ENCODE results near the gene RSF1.

Gene RSF1

DNA sequence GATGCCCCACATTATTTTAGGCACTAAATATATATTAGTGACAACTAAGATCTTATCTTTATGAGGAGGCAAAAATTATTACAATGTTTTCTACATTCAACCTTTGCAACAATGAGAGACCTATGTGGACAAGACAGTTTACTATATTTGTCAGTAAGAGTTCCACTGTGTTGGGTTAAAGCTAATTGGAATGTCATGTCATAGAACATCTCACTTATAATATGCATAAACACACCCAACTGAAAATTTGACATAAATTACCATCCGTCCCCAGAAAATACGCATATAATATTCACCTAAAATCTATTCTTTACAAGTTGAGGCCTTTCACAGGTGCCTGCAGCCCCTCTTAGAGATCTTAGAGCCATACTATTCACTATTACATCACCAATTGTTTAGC, 84.0 kb downstream of the RSF1 start:
- Histone ChIP-seq H2BK120ac (ENCODE audit: low read depth, low read length) (no peak overlapping the region), H4K91ac (ENCODE audit: low read depth, low read length, poor library complexity) (no peak overlapping the region), H3K27me3 (ENCODE audit: control insufficient read depth in 3 of 3, insufficient read depth in 3 of 3, low read depth in 1 of 3, low read length in 3 of 3) (no peaks in the 10 kb centered on the region), H2BK12ac (ENCODE audit: low read length) (no peak overlapping the region), H2AFZ (ENCODE audit: low read length) (no peak overlapping the region), H4K8ac (ENCODE audit: low read depth, low read length) (no peak overlapping the region), H3K18ac (ENCODE audit: low read length) (no peak overlapping the region), H3K36me3 (replicated peaks in 1 of 2; ENCODE audit: control insufficient read depth in 2 of 2, insufficient read depth in 2 of 2, low read length in 2 of 2) (peaks cover 13 to 93% of the 10 kb centered on the region in 2 donors), H3K9me3 (replicated peaks in 1 of 2; ENCODE audit: control insufficient read depth in 2 of 2, insufficient read depth in 1 of 2, low read depth in 1 of 2, low read length in 2 of 2) (peaks cover 5 to 14% of the 10 kb centered on the region in 2 donors), H3K9ac (ENCODE audit: low read depth, low read length, poor library complexity) (no peak overlapping the region), H3K14ac (ENCODE audit: low read length) (no peak overlapping the region), H2BK15ac (ENCODE audit: low read length) (no peak overlapping the region), H3K27ac (replicated peaks; ENCODE audit: low read length) (no peak overlapping the region), H3K4ac (ENCODE audit: low read length) (no peak overlapping the region), H3K4me1 (ENCODE audit: control insufficient read depth in 2 of 2, insufficient read depth in 1 of 2, low read depth in 1 of 2, low read length in 2 of 2) (no peaks in the 10 kb centered on the region), H2AK5ac (ENCODE audit: low read depth, low read length) (no peak overlapping the region), H3K4me3 (ENCODE audit: low read length in 2 of 2) (no peak overlapping the region), H3K79me1 (ENCODE audit: low read depth, low read length) (no peaks in the 10 kb centered on the region), H3K4me2 (ENCODE audit: insufficient read depth, low read length, poor library complexity, severe bottlenecking) (no peak overlapping the region), H2BK5ac (ENCODE audit: low read length) (no peak overlapping the region), H3K23ac (ENCODE audit: low read depth, low read length, poor library complexity) (no peak overlapping the region)
- no peak for DNase-seq (ENCODE audit: low spot score)
- no CpG with 5 or more reads among the region's 2 CpGs for WGBS, 2 donors (ENCODE audit: extremely low coverage in 2 of 2, insufficient read length in 2 of 2, insufficient replicate concordance in 1 of 2)

DNA sequence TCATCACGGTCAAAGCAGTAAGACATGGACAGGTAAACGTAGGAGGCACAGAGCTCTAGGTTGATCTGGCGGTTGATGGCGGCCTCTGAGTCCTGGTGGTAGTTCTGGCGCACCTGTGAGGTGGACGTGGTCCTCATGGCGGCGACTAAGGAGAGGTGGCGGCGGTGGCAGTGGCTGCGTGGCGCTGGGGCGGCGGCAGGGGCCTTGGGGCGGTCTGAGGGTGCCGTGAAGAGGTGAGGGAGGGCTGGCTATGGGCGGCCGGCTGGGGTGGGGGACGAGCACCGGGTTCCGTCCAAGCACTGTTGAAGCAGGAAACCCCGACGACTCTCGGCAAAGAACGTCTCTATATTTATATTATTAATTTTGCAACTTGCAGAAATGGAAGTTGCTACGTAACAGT, 85.6 kb downstream of the RSF1 start:
- Histone ChIP-seq H3K79me1 (ENCODE audit: low read depth, low read length) (no peaks in the 10 kb centered on the region), H3K23ac (ENCODE audit: low read depth, low read length, poor library complexity) (no peak overlapping the region), H3K4me3 (ENCODE audit: low read length in 2 of 2) (no peak overlapping the region), H3K27ac (replicated peaks; ENCODE audit: low read length) (no peak overlapping the region), H4K91ac (ENCODE audit: low read depth, low read length, poor library complexity) (no peak overlapping the region), H3K4me2 (ENCODE audit: insufficient read depth, low read length, poor library complexity, severe bottlenecking) (no peak overlapping the region), H3K4ac (ENCODE audit: low read length) (no peak overlapping the region), H3K36me3 (replicated peaks in 1 of 2; ENCODE audit: control insufficient read depth in 2 of 2, insufficient read depth in 2 of 2, low read length in 2 of 2) (peaks cover 17 to 91% of the 10 kb centered on the region in 2 donors), H3K14ac (ENCODE audit: low read length) (no peak overlapping the region), H4K8ac (ENCODE audit: low read depth, low read length) (no peak overlapping the region), H2BK15ac (ENCODE audit: low read length) (no peak overlapping the region), H3K4me1 (ENCODE audit: control insufficient read depth in 2 of 2, insufficient read depth in 1 of 2, low read depth in 1 of 2, low read length in 2 of 2) (no peaks in the 10 kb centered on the region), H2AK5ac (ENCODE audit: low read depth, low read length) (no peak overlapping the region), H2AFZ (ENCODE audit: low read length) (no peak overlapping the region), H3K18ac (ENCODE audit: low read length) (no peak overlapping the region), H3K9ac (ENCODE audit: low read depth, low read length, poor library complexity) (no peak overlapping the region), H2BK120ac (ENCODE audit: low read depth, low read length) (no peak overlapping the region), H2BK12ac (ENCODE audit: low read length) (no peak overlapping the region), H2BK5ac (ENCODE audit: low read length) (no peak overlapping the region), H3K9me3 (replicated peaks in 1 of 2; ENCODE audit: control insufficient read depth in 2 of 2, insufficient read depth in 1 of 2, low read depth in 1 of 2, low read length in 2 of 2) (peaks cover 12 to 27% of the 10 kb centered on the region in 2 donors), H3K27me3 (ENCODE audit: control insufficient read depth in 3 of 3, insufficient read depth in 3 of 3, low read depth in 1 of 3, low read length in 3 of 3) (no peaks in the 10 kb centered on the region)
- WGBS, 2 donors (ENCODE audit: extremely low coverage in 2 of 2, insufficient read length in 2 of 2, insufficient replicate concordance in 1 of 2), result no CpG with 5 or more reads among the region's 26 CpGs
- DNase-seq (ENCODE audit: low spot score), result no peak

DNA sequence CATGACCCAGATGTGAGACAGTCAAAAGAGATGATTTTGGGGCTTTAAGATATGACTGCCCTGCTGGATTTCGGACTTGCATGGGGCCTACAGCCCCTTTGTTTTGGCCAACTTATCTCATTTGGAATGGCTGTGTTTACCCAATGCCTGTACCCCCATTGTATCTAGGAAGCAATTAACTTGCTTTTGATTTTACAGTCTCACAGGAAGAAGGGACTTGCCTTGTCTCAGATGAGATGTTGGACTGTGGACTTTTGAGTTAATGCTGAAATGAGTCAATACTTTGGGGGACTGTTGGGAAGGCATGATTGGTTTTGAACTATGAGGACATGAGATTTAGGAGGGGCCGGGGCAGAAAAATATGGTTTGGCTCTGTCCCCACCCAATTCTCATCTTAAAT, 88.4 kb downstream of the RSF1 start:
- no CpG with 5 or more reads among the region's 2 CpGs for WGBS, 2 donors (ENCODE audit: extremely low coverage in 2 of 2, insufficient read length in 2 of 2, insufficient replicate concordance in 1 of 2)
- Histone ChIP-seq H3K4ac (ENCODE audit: low read length) (no peak overlapping the region), H3K36me3 (replicated peaks in 1 of 2; ENCODE audit: control insufficient read depth in 2 of 2, insufficient read depth in 2 of 2, low read length in 2 of 2) (peaks cover 17 to 66% of the 10 kb centered on the region in 2 donors), H2BK120ac (ENCODE audit: low read depth, low read length) (no peak overlapping the region), H3K18ac (ENCODE audit: low read length) (no peak overlapping the region), H3K9me3 (replicated peaks in 1 of 2; ENCODE audit: control insufficient read depth in 2 of 2, insufficient read depth in 1 of 2, low read depth in 1 of 2, low read length in 2 of 2) (peaks cover 12 to 27% of the 10 kb centered on the region in 2 donors), H3K4me3 (ENCODE audit: low read length in 2 of 2) (no peak overlapping the region), H3K4me1 (ENCODE audit: control insufficient read depth in 2 of 2, insufficient read depth in 1 of 2, low read depth in 1 of 2, low read length in 2 of 2) (no peaks in the 10 kb centered on the region), H3K79me1 (ENCODE audit: low read depth, low read length) (no peaks in the 10 kb centered on the region), H3K27me3 (ENCODE audit: control insufficient read depth in 3 of 3, insufficient read depth in 3 of 3, low read depth in 1 of 3, low read length in 3 of 3) (no peaks in the 10 kb centered on the region), H4K91ac (ENCODE audit: low read depth, low read length, poor library complexity) (no peak overlapping the region), H2BK15ac (ENCODE audit: low read length) (no peak overlapping the region), H2AK5ac (ENCODE audit: low read depth, low read length) (no peak overlapping the region), H3K4me2 (ENCODE audit: insufficient read depth, low read length, poor library complexity, severe bottlenecking) (no peak overlapping the region), H3K14ac (ENCODE audit: low read length) (no peak overlapping the region), H3K9ac (ENCODE audit: low read depth, low read length, poor library complexity) (no peak overlapping the region), H2BK5ac (ENCODE audit: low read length) (no peak overlapping the region), H2BK12ac (ENCODE audit: low read length) (no peak overlapping the region), H3K27ac (replicated peaks; ENCODE audit: low read length) (no peak overlapping the region), H2AFZ (ENCODE audit: low read length) (no peak overlapping the region), H4K8ac (ENCODE audit: low read depth, low read length) (no peak overlapping the region), H3K23ac (ENCODE audit: low read depth, low read length, poor library complexity) (no peak overlapping the region)
- no peak for DNase-seq (ENCODE audit: low spot score)

DNA sequence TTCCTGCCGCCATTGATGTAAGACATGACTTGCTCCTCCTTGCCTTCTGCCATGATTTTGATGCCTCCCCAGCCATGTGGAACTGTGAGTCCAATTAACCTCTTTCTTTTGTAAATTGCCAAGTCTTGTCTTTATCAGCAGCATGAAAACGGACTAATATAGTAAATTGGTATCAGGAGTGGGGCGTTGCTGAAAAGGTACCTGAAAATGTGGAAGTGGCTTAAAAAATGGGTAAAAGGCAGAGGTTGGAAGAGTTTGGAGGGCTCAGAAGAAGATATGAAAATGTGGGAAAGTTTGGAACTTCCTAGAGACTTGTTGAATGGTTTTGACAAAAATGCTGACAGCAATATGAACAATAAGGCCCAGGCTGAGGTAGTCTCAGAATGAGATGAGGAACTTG, 89.7 kb downstream of the RSF1 start:
- Histone ChIP-seq H3K23ac (ENCODE audit: low read depth, low read length, poor library complexity) (no peak overlapping the region), H3K27ac (replicated peaks; ENCODE audit: low read length) (no peak overlapping the region), H2BK120ac (ENCODE audit: low read depth, low read length) (no peak overlapping the region), H3K9ac (ENCODE audit: low read depth, low read length, poor library complexity) (no peak overlapping the region), H3K4me1 (ENCODE audit: control insufficient read depth in 2 of 2, insufficient read depth in 1 of 2, low read depth in 1 of 2, low read length in 2 of 2) (no peaks in the 10 kb centered on the region), H2AK5ac (ENCODE audit: low read depth, low read length) (no peak overlapping the region), H2BK5ac (ENCODE audit: low read length) (no peak overlapping the region), H3K79me1 (ENCODE audit: low read depth, low read length) (no peaks in the 10 kb centered on the region), H3K9me3 (replicated peaks in 1 of 2; ENCODE audit: control insufficient read depth in 2 of 2, insufficient read depth in 1 of 2, low read depth in 1 of 2, low read length in 2 of 2) (peaks cover 12 to 27% of the 10 kb centered on the region in 2 donors), H3K18ac (ENCODE audit: low read length) (no peak overlapping the region), H3K4me2 (ENCODE audit: insufficient read depth, low read length, poor library complexity, severe bottlenecking) (no peak overlapping the region), H4K91ac (ENCODE audit: low read depth, low read length, poor library complexity) (no peak overlapping the region), H3K14ac (ENCODE audit: low read length) (no peak overlapping the region), H2AFZ (ENCODE audit: low read length) (no peak overlapping the region), H3K36me3 (replicated peaks in 1 of 2; ENCODE audit: control insufficient read depth in 2 of 2, insufficient read depth in 2 of 2, low read length in 2 of 2) (peaks cover 17 to 57% of the 10 kb centered on the region in 2 donors), H3K4ac (ENCODE audit: low read length) (no peak overlapping the region), H3K27me3 (ENCODE audit: control insufficient read depth in 3 of 3, insufficient read depth in 3 of 3, low read depth in 1 of 3, low read length in 3 of 3) (no peaks in the 10 kb centered on the region), H2BK15ac (ENCODE audit: low read length) (no peak overlapping the region), H4K8ac (ENCODE audit: low read depth, low read length) (no peak overlapping the region), H3K4me3 (ENCODE audit: low read length in 2 of 2) (no peak overlapping the region), H2BK12ac (ENCODE audit: low read length) (no peak overlapping the region)
- no peak for DNase-seq (ENCODE audit: low spot score)
- WGBS, 2 donors (ENCODE audit: extremely low coverage in 2 of 2, insufficient read length in 2 of 2, insufficient replicate concordance in 1 of 2), result no CpG with 5 or more reads among the region's 3 CpGs
